Measurements from ENCODE around the gene PPP1R3D. TPM values are rescaled to one million over a fixed set of nuclear protein-coding genes. Genes with fewer than 3 reads are reported as not detected.

The PPP1R3D gene
- total RNA-seq, 1 experiment from 2014 or later, result 3.1 TPM

GRCh38 chr20:59912609-59913008 is 27.5 kb downstream of the PPP1R3D start:
- H3K9ac ChIP-seq (ENCODE audit: extremely low read depth, insufficient read length, low read length), result no peak overlapping the region
- Mint-ChIP-seq H3K27me3 (ENCODE audit: low read depth) (peaks cover 4% of the 10 kb centered on the region; the same call in 1 of the 2 replicates), H3K36me3 (ENCODE audit: insufficient read depth in 1 of 3, low read depth in 3 of 3) (no peaks in the 10 kb centered on the region), H3K9me3 (peaks cover 0 to 3% of the 10 kb centered on the region in 2 experiments; a peak in 1 of 5 replicates), H3K27ac (no peak overlapping the region), H3K4me3 (no peak overlapping the region), H3K4me1 (no peaks in the 10 kb centered on the region)
- no peaks in the 10 kb centered on the region for H3K79me1 ChIP-seq (ENCODE audit: insufficient read depth, low read depth, low read length, poor library complexity, severe bottlenecking)
- no peak overlapping the region for H3K27ac ChIP-seq (ENCODE audit: insufficient read length, low read depth, low read length)
- no peak for DNase-seq
- H3K4me2 ChIP-seq (ENCODE audit: insufficient read depth, insufficient read length, low read length), result no peak overlapping the region
- no peak overlapping the region for H3K14ac ChIP-seq (ENCODE audit: insufficient read depth, low read length)
- H3K18ac ChIP-seq (ENCODE audit: insufficient read length, low read depth, low read length), result no peak overlapping the region
- no peak for TF ChIP-seq CTCF (conservative IDR thresholded peaks at IDR 0.05)
- H2AFZ ChIP-seq (ENCODE audit: low read length), result no peak overlapping the region
- H4K5ac ChIP-seq (ENCODE audit: insufficient read length, low read depth, low read length), result no peak overlapping the region
- no peak overlapping the region for H4K91ac ChIP-seq (ENCODE audit: insufficient read length, low read depth, low read length)
- no peak overlapping the region for H2BK5ac ChIP-seq (ENCODE audit: insufficient read length, low read length)
- no peak overlapping the region for H2BK12ac ChIP-seq (ENCODE audit: insufficient read length, low read depth, low read length)
- H3K23me2 ChIP-seq (ENCODE audit: insufficient read length, low read depth, low read length, poor library complexity, severe bottlenecking), result no peaks in the 10 kb centered on the region
- no peaks in the 10 kb centered on the region for H4K20me1 ChIP-seq (ENCODE audit: control insufficient read depth, insufficient read depth, insufficient read length)
- no peak overlapping the region for H2BK15ac ChIP-seq (ENCODE audit: low read depth, low read length)
- H4K8ac ChIP-seq (replicated peaks; ENCODE audit: insufficient read length, low read depth, low read length), result no peak overlapping the region
- no peak overlapping the region for H3T11ph ChIP-seq (ENCODE audit: low read length)
- H3K56ac ChIP-seq (ENCODE audit: insufficient read length, low read depth, low read length), result no peak overlapping the region
- no peaks in the 10 kb centered on the region for H3K27me3 ChIP-seq (ENCODE audit: insufficient read depth, low read length)
- H3K4ac ChIP-seq (ENCODE audit: low read depth, low read length), result no peak overlapping the region
- no peak overlapping the region for H3K23ac ChIP-seq (ENCODE audit: insufficient read length, low read depth, low read length)
- H2BK120ac ChIP-seq (ENCODE audit: low read depth, low read length, poor library complexity, severe bottlenecking), result no peak overlapping the region
- no peak overlapping the region for H2BK20ac ChIP-seq (ENCODE audit: low read depth, low read length, poor library complexity, severe bottlenecking)
- no peak overlapping the region for H2AK5ac ChIP-seq (ENCODE audit: insufficient read length, low read length)
- no peaks in the 10 kb centered on the region for H3K9me3 ChIP-seq (ENCODE audit: control insufficient read depth, low read depth, low read length)
- no CpG with 5 or more reads among the region's 4 CpGs for WGBS (ENCODE audit: extremely low coverage, insufficient read length, low lambda C conversion rate)
- no peaks in the 10 kb centered on the region for H3K4me1 ChIP-seq (ENCODE audit: insufficient read depth, low read length)
- H3K79me2 ChIP-seq (ENCODE audit: insufficient read depth, low read length), result no peaks in the 10 kb centered on the region

Data from H9 (cell line).